ENCODE measurements around the gene TRAPPC8.

DNA sequence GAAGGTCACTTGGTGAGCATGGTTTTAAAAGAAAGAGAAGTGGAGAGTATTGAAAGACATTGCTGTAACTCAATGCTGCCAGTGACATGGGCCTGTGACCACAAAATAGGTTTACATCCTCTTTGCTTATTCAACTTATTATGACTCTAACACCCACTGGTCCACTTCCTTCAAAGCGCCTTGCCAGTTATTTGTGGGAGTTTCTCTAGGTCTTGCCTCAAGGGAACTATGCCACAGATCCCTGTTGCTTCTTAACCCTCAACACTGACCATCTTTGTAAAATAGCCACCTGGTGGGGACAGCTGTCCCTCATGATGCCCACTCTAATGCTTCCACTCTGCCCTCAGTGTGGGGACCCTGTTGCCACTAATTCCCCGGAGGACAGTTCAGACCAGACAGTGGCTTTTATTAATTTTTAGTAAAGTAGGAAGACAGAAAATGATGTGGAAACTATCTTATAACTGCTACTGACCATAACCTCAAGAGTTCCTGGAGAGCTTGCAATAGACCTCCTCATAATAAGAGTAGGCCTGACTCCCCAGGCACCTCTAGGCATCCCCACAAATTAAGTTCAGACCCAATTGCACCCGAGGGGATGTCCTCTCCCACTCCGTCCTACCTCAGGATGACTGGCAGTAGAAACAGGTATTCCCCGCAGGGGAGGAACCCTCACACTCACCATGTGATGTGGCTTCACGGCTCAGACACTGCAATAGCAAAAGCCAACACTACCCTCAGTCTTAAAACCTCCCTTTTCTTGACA, 150.9 kb downstream of the TRAPPC8 start:
- TF ChIP-seq POLR2A (IDR thresholded peaks at IDR 0.05): no peak
- TF ChIP-seq, protein P1, sequence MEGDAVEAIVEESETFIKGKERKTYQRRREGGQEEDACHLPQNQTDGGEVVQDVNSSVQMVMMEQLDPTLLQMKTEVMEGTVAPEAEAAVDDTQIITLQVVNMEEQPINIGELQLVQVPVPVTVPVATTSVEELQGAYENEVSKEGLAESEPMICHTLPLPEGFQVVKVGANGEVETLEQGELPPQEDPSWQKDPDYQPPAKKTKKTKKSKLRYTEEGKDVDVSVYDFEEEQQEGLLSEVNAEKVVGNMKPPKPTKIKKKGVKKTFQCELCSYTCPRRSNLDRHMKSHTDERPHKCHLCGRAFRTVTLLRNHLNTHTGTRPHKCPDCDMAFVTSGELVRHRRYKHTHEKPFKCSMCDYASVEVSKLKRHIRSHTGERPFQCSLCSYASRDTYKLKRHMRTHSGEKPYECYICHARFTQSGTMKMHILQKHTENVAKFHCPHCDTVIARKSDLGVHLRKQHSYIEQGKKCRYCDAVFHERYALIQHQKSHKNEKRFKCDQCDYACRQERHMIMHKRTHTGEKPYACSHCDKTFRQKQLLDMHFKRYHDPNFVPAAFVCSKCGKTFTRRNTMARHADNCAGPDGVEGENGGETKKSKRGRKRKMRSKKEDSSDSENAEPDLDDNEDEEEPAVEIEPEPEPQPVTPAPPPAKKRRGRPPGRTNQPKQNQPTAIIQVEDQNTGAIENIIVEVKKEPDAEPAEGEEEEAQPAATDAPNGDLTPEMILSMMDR (IDR thresholded peaks at IDR 0.05): no peak

Data from lower leg skin (tissue), 3 donors.